SU-DHL-6 (cell line): ENCODE measurements around the gene CERS6.

Source experiments
- EZH2phosphoT487 ChIP-seq: fragments of 200-600 bp; sonication (generic), shearing (Covaris generic); conservative IDR thresholded peaks from 2 replicates; pipeline ENCODE4 v1.6.1; 2018; ENCODE audit warnings: mild to moderate bottlenecking, antibody characterized with exemption, low read length, moderate library complexity, mixed read lengths
- TF ChIP-seq, protein P1 (sequence below): fragments of 200-600 bp; sonication (generic); IDR thresholded peaks from one replicate; pipeline ENCODE4 v1.5.1; 2017; ENCODE audit warnings: antibody characterized with exemption, mild to moderate bottlenecking, low read length, moderate library complexity; ENCODE audit not compliant: insufficient read depth, poor library complexity, severe bottlenecking

DNA sequence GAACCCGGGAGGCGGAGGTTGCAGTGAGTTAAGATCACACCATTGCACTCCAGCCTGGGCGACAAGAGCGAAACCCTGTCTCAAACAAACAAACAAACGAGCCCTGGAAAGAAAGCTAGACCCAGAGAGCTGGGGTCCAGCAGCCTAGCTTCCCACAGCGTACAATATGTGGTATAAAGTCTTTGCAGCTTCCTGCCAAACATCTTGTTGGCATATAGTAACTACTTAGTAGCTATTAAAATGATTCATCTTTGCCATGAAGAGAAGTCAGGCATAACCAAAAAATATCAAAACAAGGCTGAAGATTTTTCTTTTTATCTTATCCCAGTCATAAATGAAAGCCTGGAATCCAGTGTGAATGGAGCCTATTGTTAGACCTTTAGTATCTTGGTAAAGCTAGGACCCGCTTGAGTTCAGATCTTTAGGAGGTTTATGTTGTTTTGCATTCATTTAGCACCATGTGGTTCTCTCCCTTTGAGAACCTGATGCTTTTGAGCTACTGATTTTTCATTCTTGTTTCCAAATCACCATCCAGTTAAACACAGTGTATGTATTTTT, 206.7 kb downstream of the CERS6 start:
- TF ChIP-seq, protein P1, sequence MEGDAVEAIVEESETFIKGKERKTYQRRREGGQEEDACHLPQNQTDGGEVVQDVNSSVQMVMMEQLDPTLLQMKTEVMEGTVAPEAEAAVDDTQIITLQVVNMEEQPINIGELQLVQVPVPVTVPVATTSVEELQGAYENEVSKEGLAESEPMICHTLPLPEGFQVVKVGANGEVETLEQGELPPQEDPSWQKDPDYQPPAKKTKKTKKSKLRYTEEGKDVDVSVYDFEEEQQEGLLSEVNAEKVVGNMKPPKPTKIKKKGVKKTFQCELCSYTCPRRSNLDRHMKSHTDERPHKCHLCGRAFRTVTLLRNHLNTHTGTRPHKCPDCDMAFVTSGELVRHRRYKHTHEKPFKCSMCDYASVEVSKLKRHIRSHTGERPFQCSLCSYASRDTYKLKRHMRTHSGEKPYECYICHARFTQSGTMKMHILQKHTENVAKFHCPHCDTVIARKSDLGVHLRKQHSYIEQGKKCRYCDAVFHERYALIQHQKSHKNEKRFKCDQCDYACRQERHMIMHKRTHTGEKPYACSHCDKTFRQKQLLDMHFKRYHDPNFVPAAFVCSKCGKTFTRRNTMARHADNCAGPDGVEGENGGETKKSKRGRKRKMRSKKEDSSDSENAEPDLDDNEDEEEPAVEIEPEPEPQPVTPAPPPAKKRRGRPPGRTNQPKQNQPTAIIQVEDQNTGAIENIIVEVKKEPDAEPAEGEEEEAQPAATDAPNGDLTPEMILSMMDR: no peak
- TF ChIP-seq EZH2phosphoT487: no peak
